ENCODE data around the gene GLIS1. TPM values are rescaled to one million over a fixed set of nuclear protein-coding genes. Genes with fewer than 3 reads are reported as not detected.
A peak's percentile ranks its signal among the peaks of the same experiment; 100 is the strongest.

The GLIS1 gene
- total and polyA plus RNA-seq, 10 of the 15 experiments (the other 5 are each of a cell fraction or from before 2014, with no cell fraction given) = not detected

DNA sequence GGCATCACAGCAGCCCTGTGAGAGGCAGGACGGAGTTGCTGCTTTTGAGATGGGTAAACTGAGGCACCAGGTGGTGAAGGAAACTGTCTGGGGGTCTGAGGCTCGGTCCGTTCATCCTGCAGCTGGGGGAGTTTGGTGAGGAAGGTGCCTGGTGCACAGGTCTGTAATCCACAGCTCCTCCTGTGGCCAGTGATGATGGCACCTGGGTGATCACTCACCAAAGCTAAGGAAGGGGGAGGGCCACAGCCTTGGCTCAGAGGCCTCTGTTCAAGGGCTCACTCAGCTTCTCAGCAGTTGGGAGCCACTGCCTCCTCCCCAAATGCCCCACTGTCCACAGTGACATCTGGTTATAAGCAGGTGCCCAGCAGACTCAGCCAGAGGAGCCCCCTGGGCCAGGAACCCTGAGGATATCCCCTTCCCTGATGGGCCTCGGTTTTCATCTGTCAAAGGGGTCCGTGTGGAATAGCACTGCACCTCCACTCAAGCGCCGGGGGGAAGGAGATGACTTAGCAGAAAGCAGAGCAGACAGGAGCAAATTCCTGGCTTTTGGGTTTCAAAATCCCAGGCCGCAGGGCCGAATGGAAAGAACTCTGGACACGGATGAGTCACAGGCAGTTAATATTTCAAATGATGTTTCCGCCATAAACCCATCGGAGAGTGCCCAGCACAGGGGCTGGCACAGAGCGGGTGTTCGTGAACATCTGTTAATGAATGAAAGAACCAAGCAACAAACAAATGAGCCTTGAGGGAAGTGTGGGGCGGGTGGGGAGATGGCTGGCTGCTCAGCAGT, 197.0 kb downstream of the GLIS1 start:
- Histone ChIP-seq H3K27me3 (replicated peaks in 1 of 2; ENCODE audit: control insufficient read depth in 2 of 2, insufficient read depth in 2 of 2, low read length in 1 of 2) (peaks cover 0 to 1% of the 10 kb centered on the region in 2 experiments; a peak in 1 of 4 replicates), H4K20me1 (ENCODE audit: control insufficient read depth, insufficient read depth) (no peaks in the 10 kb centered on the region), H3K4me2 (ENCODE audit: control insufficient read depth, insufficient read depth) (no peak overlapping the region), H3K9me3 (replicated peaks; ENCODE audit: control insufficient read depth, insufficient read depth, low read length) (no peaks in the 10 kb centered on the region), H3K9ac (ENCODE audit: control insufficient read depth, insufficient read depth, low read length) (no peak overlapping the region), H3K79me2 (ENCODE audit: control insufficient read depth, insufficient read depth, low read length) (no peaks in the 10 kb centered on the region), H3K4me3 (no peak overlapping the region), H3K36me3 (ENCODE audit: control insufficient read depth in 2 of 2, insufficient read depth in 2 of 2, low read length in 1 of 2) (no peaks in the 10 kb centered on the region), H3K4me1 (ENCODE audit: control insufficient read depth, insufficient read depth, low read length) (no peaks in the 10 kb centered on the region), H2AFZ (ENCODE audit: control insufficient read depth, low read depth, low read length) (no peak overlapping the region), H3K27ac (ENCODE audit: control insufficient read depth, insufficient read depth) (no peak overlapping the region)
- ChIA-PET RAD21 (ENCODE audit: unreplicated experiment) (no interaction called here), SMC1A (ENCODE audit: uncharacterized antibody, unreplicated experiment) (no interaction called here), POLR2A (no interaction called here), CTCF (interaction anchor here (0.6 kb wide), 1 partner anchor 59 kb away, joined by 3 read pairs; no protein-coding TSS in a partner anchor)
- TF ChIP-seq, protein P1, sequence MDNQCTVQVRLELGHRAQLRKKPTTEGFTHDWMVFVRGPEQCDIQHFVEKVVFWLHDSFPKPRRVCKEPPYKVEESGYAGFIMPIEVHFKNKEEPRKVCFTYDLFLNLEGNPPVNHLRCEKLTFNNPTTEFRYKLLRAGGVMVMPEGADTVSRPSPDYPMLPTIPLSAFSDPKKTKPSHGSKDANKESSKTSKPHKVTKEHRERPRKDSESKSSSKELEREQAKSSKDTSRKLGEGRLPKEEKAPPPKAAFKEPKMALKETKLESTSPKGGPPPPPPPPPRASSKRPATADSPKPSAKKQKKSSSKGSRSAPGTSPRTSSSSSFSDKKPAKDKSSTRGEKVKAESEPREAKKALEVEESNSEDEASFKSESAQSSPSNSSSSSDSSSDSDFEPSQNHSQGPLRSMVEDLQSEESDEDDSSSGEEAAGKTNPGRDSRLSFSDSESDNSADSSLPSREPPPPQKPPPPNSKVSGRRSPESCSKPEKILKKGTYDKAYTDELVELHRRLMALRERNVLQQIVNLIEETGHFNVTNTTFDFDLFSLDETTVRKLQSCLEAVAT (IDR thresholded peaks at IDR 0.05) = no peak
- TF ChIP-seq, protein P2, sequence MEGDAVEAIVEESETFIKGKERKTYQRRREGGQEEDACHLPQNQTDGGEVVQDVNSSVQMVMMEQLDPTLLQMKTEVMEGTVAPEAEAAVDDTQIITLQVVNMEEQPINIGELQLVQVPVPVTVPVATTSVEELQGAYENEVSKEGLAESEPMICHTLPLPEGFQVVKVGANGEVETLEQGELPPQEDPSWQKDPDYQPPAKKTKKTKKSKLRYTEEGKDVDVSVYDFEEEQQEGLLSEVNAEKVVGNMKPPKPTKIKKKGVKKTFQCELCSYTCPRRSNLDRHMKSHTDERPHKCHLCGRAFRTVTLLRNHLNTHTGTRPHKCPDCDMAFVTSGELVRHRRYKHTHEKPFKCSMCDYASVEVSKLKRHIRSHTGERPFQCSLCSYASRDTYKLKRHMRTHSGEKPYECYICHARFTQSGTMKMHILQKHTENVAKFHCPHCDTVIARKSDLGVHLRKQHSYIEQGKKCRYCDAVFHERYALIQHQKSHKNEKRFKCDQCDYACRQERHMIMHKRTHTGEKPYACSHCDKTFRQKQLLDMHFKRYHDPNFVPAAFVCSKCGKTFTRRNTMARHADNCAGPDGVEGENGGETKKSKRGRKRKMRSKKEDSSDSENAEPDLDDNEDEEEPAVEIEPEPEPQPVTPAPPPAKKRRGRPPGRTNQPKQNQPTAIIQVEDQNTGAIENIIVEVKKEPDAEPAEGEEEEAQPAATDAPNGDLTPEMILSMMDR (IDR thresholded peaks at IDR 0.05 in 2 of 3, conservative IDR thresholded peaks at IDR 0.05 in 1 of 3; ENCODE audit: control insufficient read depth in 2 of 3, extremely low read depth in 1 of 3, insufficient read depth in 1 of 3, low read depth in 3 of 3, low read length in 3 of 3) = peak; percentile 9 to 24 (median 17); a peak in 2 of 6 replicates
- DNase-seq (ENCODE audit: low read depth, low spot score) (no peak), ATAC-seq (peak; percentile 81), FAIRE-seq (no peak)
- no TSS peak for BruUV-seq (replicated peaks)
- intact Hi-C loops (cut with micrococcal nuclease; ENCODE audit: unreplicated experiment) = no loop called here
- in situ Hi-C loops (cut with MboI) = no loop called here
- WGBS (ENCODE audit: insufficient coverage, insufficient replicate concordance, low lambda C conversion rate, missing lambda C conversion rate) = 28% methylated on average over 15 of the region's 15 CpGs

All from GM12878 (cell line).